ENCODE results near the gene FSTL4. TPM values are rescaled to one million over a fixed set of nuclear protein-coding genes. Genes with fewer than 3 reads are reported as not detected.
A peak's percentile ranks its signal among the peaks of the same experiment; 100 is the strongest.

FSTL4 gene
- total RNA-seq, 2 donors from 2014 or later: 0.26 to 1.3 TPM

- DNase-seq (no peak), ATAC-seq (no peak)
- H3K27ac ChIP-seq: no peak overlapping the region
- no peaks in the 10 kb centered on the region for H3K4me1 ChIP-seq
- H3K4me3 ChIP-seq: no peak overlapping the region
- no peaks in the 10 kb centered on the region for H3K27me3 ChIP-seq
- no peaks in the 10 kb centered on the region for H3K36me3 ChIP-seq (replicated peaks in 1 of 2; ENCODE audit: insufficient read depth in 1 of 2, low read depth in 2 of 2)
- TF ChIP-seq POLR2A (IDR thresholded peaks at IDR 0.05): no peak
- TF ChIP-seq CTCF (IDR thresholded peaks at IDR 0.05): no peak
- 95 to 98% methylated on average over 3 of the region's 3 CpGs for WGBS, 2 donors
- intact Hi-C loops (cut with DNase I): no loop called here
- no peaks in the 10 kb centered on the region for H3K9me3 ChIP-seq
Observed at GRCh38 chr5:133286483-133286882, 325.9 kb downstream of the FSTL4 start.

GRCh38 chr5:133285583-133286021 lies 326.7 kb downstream of the FSTL4 start:
- Histone ChIP-seq H3K4me3 (no peak overlapping the region), H3K27ac (no peak overlapping the region), H3K4me1 (no peaks in the 10 kb centered on the region), H3K36me3 (replicated peaks in 1 of 2; ENCODE audit: insufficient read depth in 1 of 2, low read depth in 2 of 2) (no peaks in the 10 kb centered on the region), H3K9me3 (no peaks in the 10 kb centered on the region), H3K27me3 (no peaks in the 10 kb centered on the region)
- ATAC-seq: peak; percentile 62
- TF ChIP-seq POLR2A (IDR thresholded peaks at IDR 0.05): no peak
- TF ChIP-seq CTCF (IDR thresholded peaks at IDR 0.05): no peak
- intact Hi-C loops (cut with DNase I): no loop called here
- WGBS, 2 donors: 61 to 87% methylated on average over 2 to 7 of the region's 7 CpGs
- DNase-seq: peak; percentile 30 to 77 (median 54)

- intact Hi-C loops (cut with DNase I): no loop called here
Observed at GRCh38 chr5:133284306-133284705, 328.0 kb downstream of the FSTL4 start.

GRCh38 chr5:133278317-133278716 lies 334.0 kb downstream of the FSTL4 start:
- intact Hi-C loops (cut with DNase I): no loop called here
- H3K27ac ChIP-seq: no peak overlapping the region
- DNase-seq (no peak), ATAC-seq (no peak)
- H3K9me3 ChIP-seq: no peaks in the 10 kb centered on the region
- no peak for TF ChIP-seq POLR2A (IDR thresholded peaks at IDR 0.05)
- no peak overlapping the region for H3K4me3 ChIP-seq
- H3K27me3 ChIP-seq: no peaks in the 10 kb centered on the region
- WGBS, 2 donors: 62 to 77% methylated on average over 4 of the region's 4 CpGs
- H3K4me1 ChIP-seq: no peaks in the 10 kb centered on the region
- no peaks in the 10 kb centered on the region for H3K36me3 ChIP-seq (replicated peaks in 1 of 2; ENCODE audit: insufficient read depth in 1 of 2, low read depth in 2 of 2)

More at GRCh38 chr5:133284306-133284705, 328.0 kb downstream of the FSTL4 start:
- WGBS, 2 donors: 83 to 92% methylated on average over 3 of the region's 3 CpGs
- ATAC-seq (no peak), DNase-seq (no peak)
- Histone ChIP-seq H3K9me3 (no peaks in the 10 kb centered on the region), H3K27me3 (no peaks in the 10 kb centered on the region), H3K36me3 (replicated peaks in 1 of 2; ENCODE audit: insufficient read depth in 1 of 2, low read depth in 2 of 2) (no peaks in the 10 kb centered on the region), H3K4me1 (no peaks in the 10 kb centered on the region), H3K27ac (no peak overlapping the region), H3K4me3 (no peak overlapping the region)
- TF ChIP-seq CTCF (IDR thresholded peaks at IDR 0.05): no peak
- no peak for TF ChIP-seq POLR2A (IDR thresholded peaks at IDR 0.05)

- TF ChIP-seq POLR2A (IDR thresholded peaks at IDR 0.05): no peak
- no peak for TF ChIP-seq CTCF (IDR thresholded peaks at IDR 0.05)
- Histone ChIP-seq H3K4me3 (no peak overlapping the region), H3K27ac (no peak overlapping the region), H3K27me3 (no peaks in the 10 kb centered on the region), H3K36me3 (replicated peaks in 1 of 2; ENCODE audit: insufficient read depth in 1 of 2, low read depth in 2 of 2) (no peaks in the 10 kb centered on the region), H3K4me1 (no peaks in the 10 kb centered on the region), H3K9me3 (no peaks in the 10 kb centered on the region)
- ATAC-seq: no peak
- WGBS, 2 donors: 89 to 92% methylated on average over 8 of the region's 8 CpGs
- no peak for DNase-seq
- intact Hi-C loops (cut with DNase I): no loop called here
Observed at GRCh38 chr5:133277744-133278143, 334.6 kb downstream of the FSTL4 start.

Data from body of pancreas (tissue), 4 donors.